Esophagus mucosa (tissue), 1 donor: Measurements from ENCODE around the gene POLR2A. TPM values are rescaled to one million over a fixed set of nuclear protein-coding genes. Genes with fewer than 3 reads are reported as not detected.
"Not testable (repeated sequence)": the region's sequence is repeated elsewhere in the genome, so short reads cannot be mapped to it uniquely, and the experiment has no call there.

ENCODE experiments used
- ATAC-seq: fragments of 200-7000 bp; cut with Tn5 transposase; one replicate; pipeline ENCODE4 v1.9.1; 2020
- total RNA-seq: library from RNA; stranded (reverse); gene quantifications from one replicate; pipeline ENCODE4 v1.2.4, GENCODE V29; 2023
- donor health status: DM: yes; HTN: yes; CAD: no.

The POLR2A gene
- total RNA-seq, 1 donor from 2014 or later = 116 TPM

- ATAC-seq = peak; percentile 36
Measured at GRCh38 chr17:7460850-7461660, 23.1 kb upstream of the POLR2A start.

GRCh38 chr17:7462474-7463371 is 21.4 kb upstream of the POLR2A start:
- peak; percentile 3 for ATAC-seq

GRCh38 chr17:7463372-7463846 is 20.8 kb upstream of the POLR2A start:
- ATAC-seq = no peak

- peak; percentile 62 for ATAC-seq
Measured at GRCh38 chr17:7464081-7464480, 20.1 kb upstream of the POLR2A start.

- ATAC-seq = no peak
Measured at GRCh38 chr17:7465597-7466275, 18.4 kb upstream of the POLR2A start.

- no peak for ATAC-seq
Measured at GRCh38 chr17:7466318-7466638, 17.9 kb upstream of the POLR2A start.

GRCh38 chr17:7466639-7467341 is 17.4 kb upstream of the POLR2A start:
- no peak for ATAC-seq

GRCh38 chr17:7467498-7467897 is 16.7 kb upstream of the POLR2A start:
- no peak for ATAC-seq

- ATAC-seq = no peak
Measured at GRCh38 chr17:7468290-7468689, 15.9 kb upstream of the POLR2A start.

- no peak for ATAC-seq
Measured at GRCh38 chr17:7468804-7469389, 15.3 kb upstream of the POLR2A start.

GRCh38 chr17:7469843-7470242 is 14.3 kb upstream of the POLR2A start:
- not testable (repeated sequence) for ATAC-seq

GRCh38 chr17:7470457-7470973 is 13.7 kb upstream of the POLR2A start:
- not testable (repeated sequence) for ATAC-seq

- ATAC-seq = no peak
Measured at GRCh38 chr17:7471729-7472128, 12.4 kb upstream of the POLR2A start.

- ATAC-seq = not testable (repeated sequence)
Measured at GRCh38 chr17:7474767-7475166, 9.4 kb upstream of the POLR2A start.

GRCh38 chr17:7475764-7476422 is 8.3 kb upstream of the POLR2A start:
- ATAC-seq = peak; percentile 44

GRCh38 chr17:7476494-7476893 is 7.7 kb upstream of the POLR2A start:
- ATAC-seq = peak; percentile 73

- no peak for ATAC-seq
Measured at GRCh38 chr17:7476951-7477350, 7.2 kb upstream of the POLR2A start.

- ATAC-seq = peak; percentile 76
Measured at GRCh38 chr17:7477392-7478275, 6.5 kb upstream of the POLR2A start.

- ATAC-seq = peak; percentile 30
Measured at GRCh38 chr17:7478276-7479212, 5.6 kb upstream of the POLR2A start.
